Loucy (cell line): ENCODE data around the gene VHLL.

Experiments used
- H2AFZ ChIP-seq: fragments of 200-600 bp; sonication (generic); 2 replicates; pipeline ENCODE4 v1.6.0; 2016; ENCODE audit warnings: antibody characterized with exemption, mild to moderate bottlenecking, low read length, moderate library complexity
- H3F3A ChIP-seq: fragments of 200-600 bp; 2 replicates; pipeline ENCODE4 v1.6.0; 2016; ENCODE audit warnings: antibody characterized with exemption, low read depth, mild to moderate bottlenecking
- H3K27me3 ChIP-seq: fragments of 200-600 bp; sonication (generic); 2 replicates; pipeline ENCODE4 v1.6.1; 2014; ENCODE audit warnings: low read length, mild to moderate bottlenecking; ENCODE audit not compliant: insufficient read depth, poor library complexity, severe bottlenecking
- H3K36me3 ChIP-seq: fragments of 200-600 bp; sonication (generic); 2 replicates; pipeline ENCODE4 v1.6.1; 2016; ENCODE audit warnings: low read length; ENCODE audit not compliant: insufficient read depth
- H3K4me1 ChIP-seq: fragments of 200-600 bp; sonication (generic); 2 replicates; pipeline ENCODE4 v1.5.1; 2014; ENCODE audit warnings: low read length, mild to moderate bottlenecking; ENCODE audit not compliant: insufficient read depth, poor library complexity, severe bottlenecking
- H3K4me2 ChIP-seq: fragments of 200-600 bp; sonication (generic); 2 replicates; pipeline ENCODE4 v1.6.0; 2014; ENCODE audit warnings: antibody characterized with exemption, low read length, low read depth, mild to moderate bottlenecking; ENCODE audit not compliant: poor library complexity, severe bottlenecking
- H3K4me3 ChIP-seq: fragments of 200-600 bp; sonication (generic); 2 replicates; pipeline ENCODE4 v1.5.1; 2014; ENCODE audit warnings: low read length, mild to moderate bottlenecking, mixed read lengths; ENCODE audit not compliant: poor library complexity, severe bottlenecking
- H3K79me2 ChIP-seq: fragments of 200-600 bp; sonication (generic); 2 replicates; pipeline ENCODE4 v1.6.1; 2014; ENCODE audit warnings: low read length; ENCODE audit not compliant: insufficient read depth
- H3K9ac ChIP-seq: fragments of 200-600 bp; sonication (generic); 2 replicates; pipeline ENCODE4 v1.6.0; 2014; ENCODE audit warnings: mild to moderate bottlenecking, low read depth, low read length, moderate library complexity; ENCODE audit not compliant: poor library complexity, severe bottlenecking
- H3K9me2 ChIP-seq: fragments of 200-600 bp; sonication (generic); replicated peaks from 2 replicates; pipeline ENCODE4 v1.6.1; 2016; ENCODE audit warnings: low read depth, low read length, mixed read lengths
- H3K9me3 ChIP-seq: fragments of 200-600 bp; sonication (generic); 2 replicates; pipeline ENCODE4 v1.6.1; 2014; ENCODE audit warnings: mild to moderate bottlenecking, antibody characterized with exemption, low read length, low read depth; ENCODE audit not compliant: insufficient read depth
- H4K20me1 ChIP-seq: fragments of 200-600 bp; sonication (generic); 2 replicates; pipeline ENCODE4 v1.6.0; 2014; ENCODE audit warnings: antibody characterized with exemption, low read length, mild to moderate bottlenecking; ENCODE audit not compliant: insufficient read depth, poor library complexity, severe bottlenecking
- EZH2phosphoT487 ChIP-seq: fragments of 200-600 bp; IDR thresholded peaks from 2 replicates; pipeline ENCODE4 v1.6.1; 2018; ENCODE audit warnings: antibody characterized with exemption, mild to moderate bottlenecking, moderate library complexity, borderline replicate concordance
- TF ChIP-seq, protein P1 (sequence below): fragments of 200-600 bp; sonication (generic); conservative IDR thresholded peaks from 2 replicates; pipeline ENCODE4 v1.5.1; 2014; ENCODE audit warnings: mild to moderate bottlenecking, antibody characterized with exemption, low read length

The VHLL gene

DNA sequence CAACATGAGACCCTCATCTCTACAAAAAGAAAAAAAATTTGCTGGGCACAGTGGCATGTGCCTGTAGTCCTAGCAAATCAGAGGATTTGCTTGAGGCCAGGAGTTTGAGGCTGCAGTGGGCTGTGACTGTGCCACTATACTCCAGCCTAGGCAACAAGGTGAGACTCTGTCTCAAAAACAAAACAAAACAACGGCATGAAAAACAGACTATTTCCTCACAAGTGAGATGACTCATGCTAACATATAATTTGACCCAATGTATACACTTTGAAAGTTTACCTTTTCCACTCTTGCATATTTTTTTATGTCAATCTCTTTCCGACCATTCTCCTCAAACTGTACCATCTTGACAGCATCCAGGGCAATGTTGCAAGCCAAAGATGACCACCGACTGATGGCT, 21.5 kb upstream of the VHLL start:
- Histone ChIP-seq H3K4me3 (no peak overlapping the region), H3K9ac (no peak overlapping the region), H3K79me2 (no peaks in the 10 kb centered on the region), H2AFZ (no peak overlapping the region), H3K9me2 (no peaks in the 10 kb centered on the region), H3K36me3 (peaks cover 87% of the 10 kb centered on the region), H4K20me1 (no peaks in the 10 kb centered on the region), H3K27me3 (no peaks in the 10 kb centered on the region), H3K4me1 (no peaks in the 10 kb centered on the region), H3F3A (no peaks in the 10 kb centered on the region), H3K9me3 (no peaks in the 10 kb centered on the region), H3K4me2 (no peak overlapping the region)
- TF ChIP-seq, protein P1, sequence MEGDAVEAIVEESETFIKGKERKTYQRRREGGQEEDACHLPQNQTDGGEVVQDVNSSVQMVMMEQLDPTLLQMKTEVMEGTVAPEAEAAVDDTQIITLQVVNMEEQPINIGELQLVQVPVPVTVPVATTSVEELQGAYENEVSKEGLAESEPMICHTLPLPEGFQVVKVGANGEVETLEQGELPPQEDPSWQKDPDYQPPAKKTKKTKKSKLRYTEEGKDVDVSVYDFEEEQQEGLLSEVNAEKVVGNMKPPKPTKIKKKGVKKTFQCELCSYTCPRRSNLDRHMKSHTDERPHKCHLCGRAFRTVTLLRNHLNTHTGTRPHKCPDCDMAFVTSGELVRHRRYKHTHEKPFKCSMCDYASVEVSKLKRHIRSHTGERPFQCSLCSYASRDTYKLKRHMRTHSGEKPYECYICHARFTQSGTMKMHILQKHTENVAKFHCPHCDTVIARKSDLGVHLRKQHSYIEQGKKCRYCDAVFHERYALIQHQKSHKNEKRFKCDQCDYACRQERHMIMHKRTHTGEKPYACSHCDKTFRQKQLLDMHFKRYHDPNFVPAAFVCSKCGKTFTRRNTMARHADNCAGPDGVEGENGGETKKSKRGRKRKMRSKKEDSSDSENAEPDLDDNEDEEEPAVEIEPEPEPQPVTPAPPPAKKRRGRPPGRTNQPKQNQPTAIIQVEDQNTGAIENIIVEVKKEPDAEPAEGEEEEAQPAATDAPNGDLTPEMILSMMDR = no peak
- no peak for TF ChIP-seq EZH2phosphoT487

DNA sequence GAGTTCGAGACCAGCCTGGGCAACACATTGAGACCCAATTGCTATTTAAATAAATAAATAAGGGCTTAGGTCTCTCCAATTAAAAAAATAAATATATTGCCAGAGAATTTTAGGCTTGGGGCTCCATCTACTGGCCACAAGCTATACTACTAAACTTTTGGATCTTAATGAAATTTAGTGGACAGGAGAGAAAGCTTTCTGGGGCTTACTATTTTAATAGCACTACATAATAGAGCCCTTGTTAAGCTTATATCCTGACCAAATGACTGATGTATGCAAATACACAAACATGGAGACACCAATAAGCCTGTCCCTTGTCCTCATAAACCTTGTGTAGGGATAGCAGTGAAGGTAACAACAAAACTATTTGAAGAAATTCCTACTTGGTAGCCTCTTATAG, 20.6 kb upstream of the VHLL start:
- Histone ChIP-seq H3K79me2 (no peaks in the 10 kb centered on the region), H2AFZ (no peak overlapping the region), H3K9me3 (no peaks in the 10 kb centered on the region), H3K4me1 (no peaks in the 10 kb centered on the region), H4K20me1 (no peaks in the 10 kb centered on the region), H3K27me3 (no peaks in the 10 kb centered on the region), H3K9ac (no peak overlapping the region), H3K36me3 (peaks cover 88% of the 10 kb centered on the region), H3K4me2 (no peak overlapping the region), H3F3A (no peaks in the 10 kb centered on the region), H3K9me2 (no peaks in the 10 kb centered on the region), H3K4me3 (no peak overlapping the region)
- TF ChIP-seq EZH2phosphoT487 = no peak
- TF ChIP-seq, protein P1 = peak; percentile 70

DNA sequence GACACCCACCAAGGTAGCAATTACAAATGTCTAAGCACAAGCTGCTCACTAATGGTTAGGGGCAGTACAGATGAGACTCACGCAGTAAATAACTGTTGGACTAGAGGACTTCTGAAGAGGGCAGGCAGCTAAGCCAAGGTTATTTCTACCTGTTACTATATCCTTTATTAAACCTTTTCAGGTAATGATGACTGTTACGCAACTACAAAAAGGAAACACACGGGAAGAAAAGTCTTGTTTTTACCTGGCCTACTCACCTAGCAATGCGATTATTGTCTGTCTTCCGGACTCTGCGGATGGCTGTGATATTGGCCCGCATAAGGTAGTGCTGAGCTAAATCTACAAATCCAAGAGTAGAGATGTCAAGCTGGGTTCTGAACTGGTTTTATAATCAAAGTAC, 17.8 kb upstream of the VHLL start:
- Histone ChIP-seq H3K9ac (no peak overlapping the region), H3F3A (no peaks in the 10 kb centered on the region), H3K9me2 (no peaks in the 10 kb centered on the region), H3K27me3 (no peaks in the 10 kb centered on the region), H3K36me3 (peaks cover 89% of the 10 kb centered on the region), H2AFZ (no peak overlapping the region), H3K4me2 (no peak overlapping the region), H3K79me2 (no peaks in the 10 kb centered on the region), H3K9me3 (no peaks in the 10 kb centered on the region), H3K4me3 (no peak overlapping the region), H4K20me1 (no peaks in the 10 kb centered on the region), H3K4me1 (no peaks in the 10 kb centered on the region)
- no peak for TF ChIP-seq EZH2phosphoT487

DNA sequence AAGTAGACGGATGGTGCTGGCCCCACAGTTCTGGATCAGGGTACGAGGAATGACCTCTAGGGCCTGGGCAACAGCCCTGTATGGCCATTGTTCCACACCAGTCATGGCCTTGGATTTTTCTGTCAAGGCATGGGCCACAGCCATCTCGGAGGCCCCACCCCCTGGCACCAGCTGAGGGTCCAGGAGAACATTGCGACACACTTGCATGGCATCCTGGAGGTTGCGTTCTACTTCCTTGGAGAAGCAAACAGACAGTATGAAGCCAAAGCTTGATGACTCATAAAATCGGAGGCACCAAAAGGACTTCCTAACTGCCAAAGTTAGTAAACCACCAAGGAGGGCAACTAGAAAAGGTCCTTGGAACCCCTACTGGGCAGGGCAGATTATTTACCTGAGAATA, 11.9 kb upstream of the VHLL start:
- H3K27me3 ChIP-seq = no peaks in the 10 kb centered on the region
- H3F3A ChIP-seq = no peaks in the 10 kb centered on the region
- no peaks in the 10 kb centered on the region for H4K20me1 ChIP-seq
- H3K9me3 ChIP-seq = no peaks in the 10 kb centered on the region
- H3K4me3 ChIP-seq = no peak overlapping the region
- no peak overlapping the region for H3K4me2 ChIP-seq
- no peak for TF ChIP-seq EZH2phosphoT487
- TF ChIP-seq, protein P1 = no peak
- no peak overlapping the region for H2AFZ ChIP-seq
- no peaks in the 10 kb centered on the region for H3K9me2 ChIP-seq
- no peaks in the 10 kb centered on the region for H3K4me1 ChIP-seq
- peaks cover 77% of the 10 kb centered on the region; the same call in 1 of the 2 replicates for H3K36me3 ChIP-seq
- no peak overlapping the region for H3K9ac ChIP-seq
- H3K79me2 ChIP-seq = no peaks in the 10 kb centered on the region
